GM23338 (cell line): ENCODE data around the gene SLC9A9. TPM values are rescaled to one million over a fixed set of nuclear protein-coding genes. Genes with fewer than 3 reads are reported as not detected.

Source experiments
- ATAC-seq: fragments of 200-7000 bp; cut with Tn5 transposase; 3 replicates; pipeline ENCODE4 v1.9.1; 2020
- DNase-seq: peaks from one replicate; pipeline ENCODE4 v3.0.0-alpha.2; 2015; ENCODE audit warnings: low spot score
- H2AFZ ChIP-seq: fragments of 200-600 bp; sonication (generic); 2 replicates; pipeline ENCODE4 v1.8.0; 2016; ENCODE audit warnings: antibody characterized with exemption, mild to moderate bottlenecking, moderate library complexity
- H3F3A ChIP-seq: fragments of 200-600 bp; sonication (generic); replicated peaks from 2 replicates; pipeline ENCODE4 v1.8.0; 2017; ENCODE audit warnings: antibody characterized with exemption, mixed run types, low read depth
- H3K27ac ChIP-seq: fragments of 200-600 bp; sonication (generic); 2 replicates; pipeline ENCODE4 v1.6.1; 2016; ENCODE audit warnings: low read depth
- H3K27me3 ChIP-seq: fragments of 200-600 bp; sonication (generic); 2 replicates; pipeline ENCODE4 v1.8.0; 2016; ENCODE audit warnings: mild to moderate bottlenecking, mixed run types, moderate library complexity; ENCODE audit not compliant: insufficient read depth
- H3K36me3 ChIP-seq: fragments of 200-600 bp; sonication (generic); 2 replicates; pipeline ENCODE4 v1.8.0; 2016; ENCODE audit warnings: mild to moderate bottlenecking; ENCODE audit not compliant: insufficient read depth
- H3K4me1 ChIP-seq: fragments of 200-600 bp; sonication (generic); 2 replicates; pipeline ENCODE4 v1.8.0; 2016; ENCODE audit warnings: mild to moderate bottlenecking, moderate library complexity; ENCODE audit not compliant: insufficient read depth
- H3K4me2 ChIP-seq: fragments of 200-600 bp; sonication (generic); 2 replicates; pipeline ENCODE4 v1.7.1; 2017; ENCODE audit warnings: mixed run types
- H3K4me3 ChIP-seq: fragments of 200-600 bp; sonication (generic); 2 replicates; pipeline ENCODE4 v1.6.1; 2016; ENCODE audit warnings: mixed run types
- H3K79me2 ChIP-seq: fragments of 200-600 bp; sonication (generic); replicated peaks from 2 replicates; pipeline ENCODE4 v1.8.0; 2017; ENCODE audit warnings: mild to moderate bottlenecking; ENCODE audit not compliant: insufficient read depth
- H3K9me2 ChIP-seq: fragments of 200-600 bp; sonication (generic); 2 replicates; pipeline ENCODE4 v1.8.0; 2017; ENCODE audit not compliant: insufficient read depth
- H4K20me1 ChIP-seq: fragments of 200-600 bp; sonication (generic); replicated peaks from 2 replicates; pipeline ENCODE4 v1.8.0; 2017; ENCODE audit warnings: mild to moderate bottlenecking; ENCODE audit not compliant: insufficient read depth
- H3K27ac Mint-ChIP-seq: 2 replicates; pipeline ENCODE4 v1.8.0; 2020; ENCODE audit warnings: inconsistent platforms, mild to moderate bottlenecking, moderate library complexity, mixed read lengths
- H3K27me3 Mint-ChIP-seq: 3 replicates; pipeline ENCODE4 v1.8.0; 2022; ENCODE audit warnings: low read depth, mild to moderate bottlenecking, moderate library complexity, mixed read lengths, inconsistent platforms; ENCODE audit not compliant: insufficient read depth, poor library complexity
- H3K36me3 Mint-ChIP-seq: 3 replicates; pipeline ENCODE4 v1.8.0; 2021; ENCODE audit warnings: low read depth, mild to moderate bottlenecking, inconsistent platforms, moderate library complexity, mixed read lengths
- H3K4me1 Mint-ChIP-seq: 3 replicates; pipeline ENCODE4 v1.8.0; 2020; ENCODE audit warnings: mild to moderate bottlenecking, inconsistent platforms, mixed read lengths
- H3K4me3 Mint-ChIP-seq: 3 replicates; pipeline ENCODE4 v1.8.0; 2021; ENCODE audit warnings: moderate library complexity, mild to moderate bottlenecking, inconsistent platforms, mixed read lengths
- H3K9me3 Mint-ChIP-seq: 3 replicates; pipeline ENCODE4 v1.8.0; 2020; ENCODE audit warnings: moderate library complexity, mild to moderate bottlenecking, inconsistent platforms, mixed read lengths
- CREB1 ChIP-seq: fragments of 250-450 bp; sonication (Bioruptor Pico); IDR thresholded peaks from 2 replicates; pipeline ENCODE4 v1.5.0; 2020; ENCODE audit warnings: low read depth, mild to moderate bottlenecking, moderate library complexity
- CTCF ChIP-seq, 2 experiments: fragments of 200-600 bp in 1 of 2; sonication (generic) in 1 of 2; conservative IDR thresholded peaks; 2 replicates each; pipeline versions ENCODE4 v1.5.1 to v1.6.1; 2016 to 2017; ENCODE audit warnings: antibody characterized with exemption in 2 of 2, low read depth in 2 of 2, mild to moderate bottlenecking in 2 of 2, moderate library complexity in 1 of 2
- ETS1 ChIP-seq: IDR thresholded peaks from 2 replicates; pipeline ENCODE4 v1.6.1; 2016; ENCODE audit warnings: antibody characterized with exemption
- NANOG ChIP-seq: IDR thresholded peaks from 2 replicates; pipeline ENCODE4 v1.6.1; 2016; ENCODE audit warnings: antibody characterized with exemption, borderline replicate concordance
- POLR2AphosphoS5 ChIP-seq: IDR thresholded peaks from 2 replicates; pipeline ENCODE4 v1.6.1; 2016; ENCODE audit warnings: antibody characterized with exemption, low read depth
- REST ChIP-seq: IDR thresholded peaks from one replicate; pipeline ENCODE4 v1.6.1; 2018; ENCODE audit warnings: antibody characterized with exemption; ENCODE audit not compliant: unreplicated experiment
- STAT1 ChIP-seq: IDR thresholded peaks from one replicate; pipeline ENCODE4 v1.6.1; 2016; ENCODE audit warnings: antibody characterized with exemption; ENCODE audit not compliant: unreplicated experiment
- polyA plus RNA-seq: library from polyadenylated mRNA; unstranded; fragments of >200 nt; fragmentation: Nextera tagmentation; extraction: Ambion mirVana; gene quantifications from 2 replicates; pipeline ENCODE4 v1.2.1, GENCODE V29; 2016
- total RNA-seq: library from RNA; depleted of rRNA; stranded (reverse); fragments of >200 nt; shearing (Covaris generic); gene quantifications from 2 replicates; pipeline ENCODE4 v1.2.3, GENCODE V29; 2014

SLC9A9 gene
- total and polyA plus RNA-seq, 2 experiments from 2014 or later, result 1.3 to 1.6 TPM

GRCh38 chr3:143221446-143221845 is 626.8 kb downstream of the SLC9A9 start (continued):
- TF ChIP-seq CTCF (conservative IDR thresholded peaks at IDR 0.05; ENCODE audit: low read depth in 2 of 2) (no peak), POLR2AphosphoS5 (no peak), CREB1 (CRISPR knock-in tag) (no peak)

- H3K27ac Mint-ChIP-seq, result no peak overlapping the region
- Histone ChIP-seq H3K4me1 (peaks cover 13% of the 10 kb centered on the region), H2AFZ (no peak overlapping the region), H3K4me3 (no peak overlapping the region), H3K79me2 (no peaks in the 10 kb centered on the region), H3K9me2 (no peaks in the 10 kb centered on the region), H3K4me2 (no peak overlapping the region), H4K20me1 (no peaks in the 10 kb centered on the region), H3K27ac (no peak overlapping the region), H3F3A (no peaks in the 10 kb centered on the region), H3K36me3 (no peaks in the 10 kb centered on the region), H3K27me3 (no peaks in the 10 kb centered on the region)
- H3K4me1 Mint-ChIP-seq, result peaks cover 13% of the 10 kb centered on the region
- DNase-seq (no peak), ATAC-seq (no peak)
- no peak overlapping the region for H3K4me3 Mint-ChIP-seq
- TF ChIP-seq REST (no peak), ETS1 (no peak), NANOG (no peak), CREB1 (CRISPR knock-in tag) (no peak), STAT1 (no peak), POLR2AphosphoS5 (no peak)
- no peaks in the 10 kb centered on the region for H3K36me3 Mint-ChIP-seq
- peaks cover 2% of the 10 kb centered on the region for H3K27me3 Mint-ChIP-seq
- no peaks in the 10 kb centered on the region for H3K9me3 Mint-ChIP-seq
Measured at GRCh38 chr3:143220741-143221140, 627.5 kb downstream of the SLC9A9 start.
